Thoracic aorta (tissue), 2 donors: ENCODE results near the gene NECTIN3. TPM values are rescaled to one million over a fixed set of nuclear protein-coding genes. Genes with fewer than 3 reads are reported as not detected.

Experiments
- ATAC-seq: fragments of 150-250 bp; one replicate; pipeline ENCODE4 v1.8.0; 2017; ENCODE audit warnings: low read depth; ENCODE audit not compliant: insufficient number of reproducible peaks, low FRiP score
- DNase-seq: peaks from one replicate; pipeline ENCODE4 v3.0.0-alpha.2; 2020; ENCODE audit warnings: low spot score
- H3K27ac ChIP-seq, 2 donors: fragments of 200-600 bp; sonication (generic); 1 replicate in 1 of 2; 2 replicates in 1 of 2; pipeline ENCODE4 v1.5.1; 2016; ENCODE audit warnings: mild to moderate bottlenecking in 2 of 2, moderate library complexity in 2 of 2
- H3K27me3 ChIP-seq: fragments of 200-600 bp; sonication (generic); replicated peaks from 2 replicates; pipeline ENCODE4 v1.6.0; 2016; ENCODE audit warnings: mild to moderate bottlenecking; ENCODE audit not compliant: insufficient read depth
- H3K36me3 ChIP-seq: fragments of 200-600 bp; sonication (generic); one replicate; pipeline ENCODE4 v1.5.1; 2016
- H3K4me1 ChIP-seq, 2 donors: fragments of 200-600 bp; sonication (generic); 1 replicate in 1 of 2; 2 replicates in 1 of 2; pipeline versions ENCODE4 v1.5.1 to v1.6.0; 2016; ENCODE audit warnings: low read depth in 2 of 2, mild to moderate bottlenecking in 1 of 2; ENCODE audit not compliant: control insufficient read depth in 1 of 2
- H3K4me3 ChIP-seq: fragments of 200-600 bp; sonication (generic); 2 replicates; pipeline ENCODE4 v1.5.1; 2016; ENCODE audit warnings: mild to moderate bottlenecking
- H3K9me3 ChIP-seq: fragments of 200-600 bp; sonication (generic); 2 replicates; pipeline ENCODE4 v1.5.1; 2016
- total RNA-seq, 2 donors: library from RNA; depleted of rRNA; stranded (reverse); fragments of >200 nt; gene quantifications; one replicate each; pipeline versions ENCODE4 v1.1.0 to v1.2.3, GENCODE V29; 2016
- TF ChIP-seq, protein P1 (sequence below): fragments of 200-600 bp; sonication (generic); IDR thresholded peaks from one replicate; pipeline ENCODE4 v1.5.1; 2019; ENCODE audit warnings: antibody characterized with exemption

Gene NECTIN3
- total RNA-seq, 2 donors from 2014 or later = 37.1 to 42.2 TPM

DNA sequence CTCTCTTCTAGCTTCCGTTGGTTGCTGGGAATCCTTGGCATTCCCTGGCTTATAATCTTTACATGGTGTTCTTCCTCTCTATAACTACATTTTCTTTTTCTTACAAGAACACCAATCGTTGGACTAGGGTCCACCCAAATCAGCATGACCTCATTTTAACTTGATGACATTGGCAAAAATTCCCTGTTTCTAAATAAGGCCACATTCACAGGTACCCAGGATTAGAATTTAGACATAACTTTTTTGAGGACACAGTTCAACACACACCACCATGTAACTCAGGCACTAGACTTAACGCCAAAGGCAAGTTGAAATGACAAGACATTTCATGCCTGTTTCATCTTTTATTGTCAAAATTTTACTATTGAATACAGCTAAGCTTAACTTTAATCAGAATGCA lies 93.0 kb downstream of the NECTIN3 start:
- H3K27ac ChIP-seq = no peak overlapping the region
- DNase-seq (no peak), ATAC-seq (no peak)
- no peaks in the 10 kb centered on the region for H3K4me1 ChIP-seq
- no peaks in the 10 kb centered on the region for H3K36me3 ChIP-seq
- no peak overlapping the region for H3K4me3 ChIP-seq
- TF ChIP-seq, protein P1, sequence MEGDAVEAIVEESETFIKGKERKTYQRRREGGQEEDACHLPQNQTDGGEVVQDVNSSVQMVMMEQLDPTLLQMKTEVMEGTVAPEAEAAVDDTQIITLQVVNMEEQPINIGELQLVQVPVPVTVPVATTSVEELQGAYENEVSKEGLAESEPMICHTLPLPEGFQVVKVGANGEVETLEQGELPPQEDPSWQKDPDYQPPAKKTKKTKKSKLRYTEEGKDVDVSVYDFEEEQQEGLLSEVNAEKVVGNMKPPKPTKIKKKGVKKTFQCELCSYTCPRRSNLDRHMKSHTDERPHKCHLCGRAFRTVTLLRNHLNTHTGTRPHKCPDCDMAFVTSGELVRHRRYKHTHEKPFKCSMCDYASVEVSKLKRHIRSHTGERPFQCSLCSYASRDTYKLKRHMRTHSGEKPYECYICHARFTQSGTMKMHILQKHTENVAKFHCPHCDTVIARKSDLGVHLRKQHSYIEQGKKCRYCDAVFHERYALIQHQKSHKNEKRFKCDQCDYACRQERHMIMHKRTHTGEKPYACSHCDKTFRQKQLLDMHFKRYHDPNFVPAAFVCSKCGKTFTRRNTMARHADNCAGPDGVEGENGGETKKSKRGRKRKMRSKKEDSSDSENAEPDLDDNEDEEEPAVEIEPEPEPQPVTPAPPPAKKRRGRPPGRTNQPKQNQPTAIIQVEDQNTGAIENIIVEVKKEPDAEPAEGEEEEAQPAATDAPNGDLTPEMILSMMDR = no peak
- H3K27me3 ChIP-seq = no peaks in the 10 kb centered on the region
- no peaks in the 10 kb centered on the region for H3K9me3 ChIP-seq

DNA sequence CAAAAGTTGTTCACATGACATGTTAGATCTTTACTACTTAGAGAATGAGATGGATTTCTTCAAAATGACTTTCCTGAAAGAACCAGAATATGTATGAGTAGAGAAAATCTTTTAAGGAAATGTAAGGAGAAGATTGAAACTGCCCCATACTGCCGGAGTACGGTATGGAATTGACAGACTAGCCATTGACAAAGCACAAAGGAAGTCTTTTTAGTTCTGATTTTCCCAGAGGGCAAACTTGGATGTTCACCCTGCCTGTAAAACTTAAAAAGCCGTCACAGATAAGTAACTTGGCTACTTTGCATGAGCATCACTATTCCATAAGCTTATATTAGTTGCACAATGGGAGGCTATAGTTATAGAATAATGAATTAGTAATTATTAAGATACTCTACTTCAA lies 93.8 kb downstream of the NECTIN3 start:
- no peaks in the 10 kb centered on the region for H3K36me3 ChIP-seq
- TF ChIP-seq, protein P1 = no peak
- ATAC-seq = no peak

DNA sequence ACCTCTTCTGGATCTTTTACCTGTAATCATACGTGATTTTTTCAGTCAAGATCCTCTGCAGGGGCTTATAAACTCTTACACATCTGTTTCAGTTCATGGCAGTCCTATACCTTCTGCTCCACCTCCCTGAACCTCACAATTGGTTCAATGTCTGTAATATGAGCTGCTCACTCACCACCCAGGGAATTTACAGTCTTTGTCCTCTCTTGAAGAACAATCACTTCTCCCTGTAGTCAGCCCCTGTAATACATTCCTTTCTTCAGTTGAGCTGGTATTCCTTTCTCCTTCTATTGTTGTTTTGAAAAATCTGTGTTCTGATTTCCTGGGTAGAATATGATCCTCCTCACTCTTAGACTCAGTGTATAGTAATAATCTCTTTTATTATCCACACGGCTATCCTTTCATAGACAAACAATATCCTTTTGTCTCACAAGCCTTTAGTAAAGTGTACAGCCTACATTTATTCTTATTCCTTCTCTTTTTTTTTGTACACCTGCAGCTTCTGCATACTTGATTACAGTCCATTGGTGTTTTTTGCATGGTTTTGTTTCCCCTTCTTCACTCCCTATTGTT lies 101.8 kb downstream of the NECTIN3 start:
- no peak for DNase-seq

More for the DNA sequence above, 93.8 kb downstream of the NECTIN3 start:
- H3K9me3 ChIP-seq = no peaks in the 10 kb centered on the region
- no peaks in the 10 kb centered on the region for H3K4me1 ChIP-seq
- no peaks in the 10 kb centered on the region for H3K27me3 ChIP-seq
- H3K27ac ChIP-seq = no peak overlapping the region
- H3K4me3 ChIP-seq = no peak overlapping the region
- DNase-seq = no peak

DNA sequence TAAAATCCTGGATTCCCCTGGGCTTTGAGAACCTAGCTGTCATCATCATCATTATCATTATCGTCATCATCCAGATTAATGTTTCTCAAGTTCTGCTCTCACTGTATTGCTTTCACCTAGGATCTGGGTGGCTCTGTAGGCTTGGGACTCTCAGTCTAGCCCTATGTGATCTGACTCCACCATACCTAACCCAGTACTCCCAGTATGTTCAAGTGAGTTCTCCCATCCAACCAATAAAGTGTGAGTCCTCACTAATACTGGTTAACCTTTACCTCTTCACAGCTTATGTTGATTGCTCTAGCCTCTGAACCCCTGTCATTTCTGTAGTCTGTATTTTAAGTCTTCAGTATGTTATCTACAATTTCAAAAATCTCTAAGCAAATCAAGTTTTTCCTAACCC lies 102.3 kb downstream of the NECTIN3 start:
- DNase-seq (no peak), ATAC-seq (no peak)
- Histone ChIP-seq H3K36me3 (no peaks in the 10 kb centered on the region), H3K9me3 (no peaks in the 10 kb centered on the region), H3K4me3 (no peak overlapping the region), H3K27ac (no peak overlapping the region), H3K27me3 (no peaks in the 10 kb centered on the region), H3K4me1 (no peaks in the 10 kb centered on the region)
- TF ChIP-seq, protein P1 = no peak

More for the DNA sequence above, 101.8 kb downstream of the NECTIN3 start:
- H3K27ac ChIP-seq = no peak overlapping the region
- no peaks in the 10 kb centered on the region for H3K9me3 ChIP-seq
- H3K27me3 ChIP-seq = no peaks in the 10 kb centered on the region
- H3K4me3 ChIP-seq = no peak overlapping the region
- no peaks in the 10 kb centered on the region for H3K4me1 ChIP-seq
- no peak for ATAC-seq
- TF ChIP-seq, protein P1 = no peak
- no peaks in the 10 kb centered on the region for H3K36me3 ChIP-seq

DNA sequence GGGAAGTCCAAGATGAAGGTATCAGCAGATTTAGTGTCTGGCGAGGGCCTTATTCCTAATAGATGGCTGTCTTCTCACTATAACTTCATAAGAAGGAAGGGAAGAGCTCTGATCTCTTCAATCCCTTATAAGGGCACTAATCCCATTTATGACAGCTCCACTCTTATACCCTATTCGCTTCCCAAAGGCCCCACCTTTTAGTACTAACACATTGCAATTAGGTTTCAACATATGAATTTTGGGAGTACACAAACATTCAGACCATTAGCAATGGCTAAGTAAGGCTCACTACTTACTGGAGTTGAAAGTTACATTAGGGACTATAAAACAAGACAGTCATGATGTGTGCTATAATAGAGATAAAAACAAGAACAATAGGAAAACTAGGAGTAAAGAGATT lies 118.9 kb downstream of the NECTIN3 start:
- no peak for DNase-seq
- TF ChIP-seq, protein P1 = no peak
- no peak overlapping the region for H3K4me3 ChIP-seq
- H3K27ac ChIP-seq = no peak overlapping the region
- H3K27me3 ChIP-seq = no peaks in the 10 kb centered on the region
- H3K36me3 ChIP-seq = peaks cover 8% of the 10 kb centered on the region
- ATAC-seq = no peak
- H3K4me1 ChIP-seq = no peaks in the 10 kb centered on the region
- no peaks in the 10 kb centered on the region for H3K9me3 ChIP-seq
